WI38 (cell line): ENCODE data around the gene SLC9A7.

Source experiments
- H3K4me3 ChIP-seq: 2 replicates; pipeline ENCODE4 v1.5.1; 2011; ENCODE audit warnings: low read depth, mild to moderate bottlenecking, control low read depth, low read length
- CTCF ChIP-seq: IDR thresholded peaks from 2 replicates; pipeline ENCODE4 v1.5.1; 2012; ENCODE audit warnings: low read depth, mild to moderate bottlenecking, control low read depth, low read length

The SLC9A7 gene

DNA sequence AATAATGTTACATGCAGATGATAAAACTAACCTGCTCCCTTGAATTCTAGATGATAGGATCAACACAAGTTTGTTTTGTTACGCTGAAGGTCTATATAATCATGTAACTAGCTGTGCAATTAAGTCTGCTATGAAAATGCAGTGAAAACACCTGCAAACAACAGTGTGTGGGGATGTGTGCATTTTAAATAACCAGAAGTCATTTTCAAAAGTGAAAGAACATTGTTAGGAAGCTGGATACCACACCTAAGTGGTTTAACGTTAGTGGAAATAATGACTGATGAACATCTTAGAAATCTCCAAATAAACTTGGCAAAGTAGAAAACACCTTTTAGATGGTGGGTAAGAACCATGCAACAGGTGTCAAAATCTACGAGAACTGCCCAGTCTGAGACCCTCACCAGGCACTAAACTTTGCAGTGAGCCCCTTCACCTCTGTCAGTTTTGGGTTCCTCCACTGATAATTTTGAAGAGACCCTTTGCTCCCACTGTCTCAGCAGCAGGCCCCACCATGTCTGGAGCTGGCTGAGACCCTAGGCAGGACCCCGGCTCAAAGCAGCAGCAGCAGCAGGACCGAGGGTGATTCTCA lies 148.8 kb downstream of the SLC9A7 start:
- H3K4me3 ChIP-seq: no peak overlapping the region
- TF ChIP-seq CTCF: no peak

DNA sequence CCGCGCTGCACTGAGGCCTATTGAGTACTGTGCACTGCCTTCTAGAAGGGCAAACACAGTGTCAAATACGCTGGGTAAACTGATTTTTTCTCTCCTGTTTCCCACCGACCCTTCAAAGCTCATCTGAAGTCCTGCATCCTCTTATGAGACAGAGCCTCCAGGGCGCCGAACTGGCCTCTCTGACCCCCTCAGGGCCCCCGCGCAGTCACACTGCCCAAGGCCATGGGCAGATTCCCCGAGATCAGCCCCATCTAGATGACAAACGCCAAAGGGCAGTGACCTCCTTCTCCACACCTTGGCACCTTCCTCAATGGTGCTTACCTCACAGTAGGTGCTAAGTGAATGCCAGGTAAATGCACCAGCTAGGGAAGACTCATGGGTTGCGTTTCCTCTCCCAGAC lies 151.0 kb downstream of the SLC9A7 start:
- no peak for TF ChIP-seq CTCF
- no peak overlapping the region for H3K4me3 ChIP-seq

DNA sequence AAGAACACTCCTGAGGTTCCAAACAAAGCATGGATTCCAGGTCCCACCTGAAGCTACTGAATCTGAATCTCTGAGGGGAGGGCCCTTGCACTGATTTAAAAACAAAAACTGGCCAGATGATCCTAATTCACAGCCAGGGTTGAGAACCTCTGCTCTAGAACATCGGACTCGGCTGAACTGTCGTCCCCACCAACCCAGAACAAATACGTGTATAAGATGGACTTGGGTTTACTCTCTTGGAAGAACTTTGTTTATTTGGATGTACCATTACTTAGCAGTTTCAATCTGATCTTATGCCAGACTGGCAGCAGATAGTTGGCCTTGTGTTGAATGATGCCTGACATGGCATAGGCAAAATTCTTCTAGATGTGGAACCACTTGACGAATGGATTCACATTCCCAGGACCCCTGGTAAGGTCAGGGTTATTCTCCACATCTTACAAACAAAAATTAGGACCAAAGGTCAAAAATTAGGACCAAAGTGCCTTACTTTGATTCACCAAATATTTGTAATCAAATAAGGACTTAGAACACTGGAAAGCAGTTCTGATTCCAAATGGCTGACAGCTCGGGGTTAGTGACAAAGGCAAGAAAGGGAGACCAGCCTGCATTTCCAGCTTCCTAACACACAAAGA lies 156.3 kb downstream of the SLC9A7 start:
- no peak for TF ChIP-seq CTCF
- H3K4me3 ChIP-seq: no peak overlapping the region

DNA sequence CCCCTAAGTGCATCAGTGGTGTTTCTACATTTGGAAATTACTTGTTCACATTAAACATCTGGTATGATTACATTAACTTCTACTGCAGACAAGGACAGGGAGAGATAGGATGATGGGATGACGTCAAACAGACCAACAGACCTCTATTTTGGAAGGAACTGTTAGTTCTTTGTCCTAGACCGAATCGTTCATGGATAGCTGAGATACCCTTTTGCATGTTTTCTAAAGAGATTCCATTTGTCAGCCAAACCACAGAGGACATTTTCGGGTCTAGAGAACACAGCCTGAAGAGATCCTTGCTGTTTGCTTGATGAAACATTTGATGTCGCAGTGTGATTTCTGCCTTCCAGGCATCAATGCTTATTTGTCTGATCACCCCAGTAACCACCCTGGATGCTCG lies 157.6 kb downstream of the SLC9A7 start:
- no peak overlapping the region for H3K4me3 ChIP-seq
- no peak for TF ChIP-seq CTCF

DNA sequence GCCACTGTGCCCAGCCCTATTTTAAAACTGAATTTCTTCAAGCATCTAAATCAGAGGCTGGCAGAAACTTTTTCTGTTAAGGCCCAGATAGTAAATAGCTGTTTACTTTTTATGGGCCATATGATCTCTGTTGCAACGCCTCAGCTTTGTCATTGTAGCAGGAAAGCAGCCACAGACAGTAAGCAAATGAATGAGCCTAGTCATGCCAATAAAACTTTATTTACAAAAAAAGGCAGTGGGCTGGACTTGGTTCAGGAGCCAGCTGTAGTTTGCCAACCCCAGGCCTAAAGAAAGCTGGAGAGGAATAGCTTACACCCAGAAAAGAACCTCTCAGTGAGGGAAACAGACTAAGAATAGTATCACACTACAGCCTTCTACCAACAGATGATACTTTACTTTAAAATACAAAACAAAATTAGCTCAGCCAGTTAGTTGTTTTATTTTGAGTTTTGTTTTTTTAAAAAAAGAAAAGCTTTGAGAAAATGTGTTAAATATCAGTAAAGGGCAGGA lies 159.8 kb downstream of the SLC9A7 start:
- H3K4me3 ChIP-seq: no peak overlapping the region
- no peak for TF ChIP-seq CTCF

- H3K4me3 ChIP-seq: no peak overlapping the region
- no peak for TF ChIP-seq CTCF
These were observed 161.1 kb downstream of the SLC9A7 start for GRCh38 chrX:46597771-46598170.

DNA sequence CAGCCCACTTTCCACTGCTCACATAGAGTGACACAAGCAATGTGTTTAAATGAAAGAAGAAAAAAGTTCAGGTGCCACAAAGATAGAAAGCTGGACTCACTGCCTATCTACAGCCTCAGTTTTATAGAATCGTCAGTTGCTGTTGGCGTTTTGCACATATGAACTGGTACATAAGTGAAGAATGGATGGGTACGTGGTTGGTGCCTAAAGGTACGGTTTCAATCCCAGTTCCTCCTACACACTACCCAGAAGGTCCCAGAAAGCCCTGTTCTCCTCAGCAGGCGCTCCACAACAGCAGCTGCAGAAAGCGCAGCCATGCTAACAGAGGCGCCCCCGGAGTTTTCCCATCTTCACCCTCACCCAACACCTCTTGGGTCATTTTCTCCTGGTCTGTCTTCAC lies 161.7 kb downstream of the SLC9A7 start:
- H3K4me3 ChIP-seq: no peak overlapping the region
- TF ChIP-seq CTCF: no peak
